GM12874 (cell line): ENCODE data around the gene FN1.

Experiments
- CTCF ChIP-seq: IDR thresholded peaks from 2 replicates; pipeline ENCODE4 v1.5.1; 2011; ENCODE audit warnings: low read depth, mild to moderate bottlenecking, control low read depth, low read length, moderate library complexity; ENCODE audit not compliant: insufficient read depth

The FN1 gene

GRCh38 chr2:215352602-215353001 lies 83.3 kb downstream of the FN1 start:
- no peak for TF ChIP-seq CTCF

- TF ChIP-seq CTCF = no peak
These were observed 88.0 kb downstream of the FN1 start for GRCh38 chr2:215347878-215348277.

GRCh38 chr2:215338883-215339679 lies 96.8 kb downstream of the FN1 start:
- no peak for TF ChIP-seq CTCF

GRCh38 chr2:215332872-215333595 lies 102.8 kb downstream of the FN1 start:
- no peak for TF ChIP-seq CTCF

GRCh38 chr2:215328066-215328465 lies 107.8 kb downstream of the FN1 start:
- no peak for TF ChIP-seq CTCF

GRCh38 chr2:215324811-215325210 lies 111.1 kb downstream of the FN1 start:
- no peak for TF ChIP-seq CTCF

- no peak for TF ChIP-seq CTCF
These were observed 115.2 kb downstream of the FN1 start for GRCh38 chr2:215320679-215321078.
